H9 (cell line): ENCODE measurements around the gene MAP3K19. TPM values are rescaled to one million over a fixed set of nuclear protein-coding genes. Genes with fewer than 3 reads are reported as not detected.

Source experiments
- DNase-seq: peaks from one replicate; pipeline ENCODE4 v3.0.0-alpha.2; 2017
- H2AFZ ChIP-seq: one replicate; pipeline ENCODE4 v1.6.1; 2013; ENCODE audit warnings: mild to moderate bottlenecking, low read length, control low read depth, moderate library complexity
- H2AK5ac ChIP-seq: 2 replicates; pipeline ENCODE4 v1.6.1; 2013; ENCODE audit warnings: low read length, control low read depth, mixed read lengths; ENCODE audit not compliant: insufficient read length
- H2BK120ac ChIP-seq: one replicate; pipeline ENCODE4 v1.6.1; 2013; ENCODE audit warnings: low read depth, mild to moderate bottlenecking, low read length, control low read depth, inconsistent platforms; ENCODE audit not compliant: poor library complexity, severe bottlenecking
- H2BK12ac ChIP-seq: 2 replicates; pipeline ENCODE4 v1.6.1; 2013; ENCODE audit warnings: low read length, control low read depth, mixed read lengths, low read depth; ENCODE audit not compliant: insufficient read length
- H2BK15ac ChIP-seq: 2 replicates; pipeline ENCODE4 v1.6.1; 2013; ENCODE audit warnings: low read depth, low read length, control low read depth
- H2BK20ac ChIP-seq: one replicate; pipeline ENCODE4 v1.6.1; 2013; ENCODE audit warnings: low read depth, mild to moderate bottlenecking, low read length, control low read depth, inconsistent platforms; ENCODE audit not compliant: poor library complexity, severe bottlenecking
- H2BK5ac ChIP-seq: 2 replicates; pipeline ENCODE4 v1.6.1; 2013; ENCODE audit warnings: low read length, control low read depth, mixed read lengths; ENCODE audit not compliant: insufficient read length
- H3K14ac ChIP-seq: 2 replicates; pipeline ENCODE4 v1.6.1; 2013; ENCODE audit warnings: low read length, control low read depth; ENCODE audit not compliant: insufficient read depth
- H3K18ac ChIP-seq: 2 replicates; pipeline ENCODE4 v1.6.1; 2013; ENCODE audit warnings: low read depth, mild to moderate bottlenecking, mixed read lengths, low read length, control low read depth; ENCODE audit not compliant: insufficient read length
- H3K23ac ChIP-seq: 2 replicates; pipeline ENCODE4 v1.6.1; 2013; ENCODE audit warnings: low read length, control low read depth, mixed read lengths, low read depth; ENCODE audit not compliant: insufficient read length
- H3K23me2 ChIP-seq: 2 replicates; pipeline ENCODE4 v1.6.1; 2013; ENCODE audit warnings: low read depth, mild to moderate bottlenecking, mixed read lengths, low read length, control low read depth; ENCODE audit not compliant: insufficient read length, poor library complexity, severe bottlenecking
- H3K27ac ChIP-seq: 2 replicates; pipeline ENCODE4 v1.5.1; 2013; ENCODE audit warnings: low read length, control low read depth, mixed read lengths, low read depth; ENCODE audit not compliant: insufficient read length
- H3K27me3 ChIP-seq: 2 replicates; pipeline ENCODE4 v1.6.1; 2013; ENCODE audit warnings: low read length, control low read depth, inconsistent platforms; ENCODE audit not compliant: insufficient read depth
- H3K4ac ChIP-seq: 2 replicates; pipeline ENCODE4 v1.6.1; 2013; ENCODE audit warnings: low read depth, mild to moderate bottlenecking, control low read depth, inconsistent platforms, low read length, moderate library complexity
- H3K4me1 ChIP-seq: 2 replicates; pipeline ENCODE4 v1.6.1; 2013; ENCODE audit warnings: low read length, control low read depth, inconsistent platforms; ENCODE audit not compliant: insufficient read depth
- H3K4me2 ChIP-seq: 2 replicates; pipeline ENCODE4 v1.6.1; 2013; ENCODE audit warnings: low read length, control low read depth, mixed read lengths; ENCODE audit not compliant: insufficient read length, insufficient read depth
- H3K56ac ChIP-seq: 2 replicates; pipeline ENCODE4 v1.6.1; 2013; ENCODE audit warnings: low read depth, mild to moderate bottlenecking, mixed read lengths, low read length, control low read depth; ENCODE audit not compliant: insufficient read length
- H3K79me1 ChIP-seq: 2 replicates; pipeline ENCODE4 v1.6.1; 2013; ENCODE audit warnings: low read depth, mild to moderate bottlenecking, moderate library complexity, low read length, control low read depth, inconsistent platforms; ENCODE audit not compliant: insufficient read depth, poor library complexity, severe bottlenecking
- H3K79me2 ChIP-seq: 2 replicates; pipeline ENCODE4 v1.6.1; 2013; ENCODE audit warnings: low read length, control low read depth, inconsistent platforms; ENCODE audit not compliant: insufficient read depth
- H3K9ac ChIP-seq: 2 replicates; pipeline ENCODE4 v1.6.1; 2013; ENCODE audit warnings: low read length, control low read depth, mixed read lengths; ENCODE audit not compliant: insufficient read length; ENCODE audit errors: extremely low read depth
- H3K9me3 ChIP-seq: one replicate; pipeline ENCODE4 v1.6.1; 2013; ENCODE audit warnings: low read depth, low read length, inconsistent platforms; ENCODE audit not compliant: control insufficient read depth
- H3T11ph ChIP-seq: one replicate; pipeline ENCODE4 v1.6.1; 2013; ENCODE audit warnings: mild to moderate bottlenecking, low read length, control low read depth, inconsistent platforms
- H4K20me1 ChIP-seq: one replicate; pipeline ENCODE4 v1.6.1; 2013; ENCODE audit not compliant: control insufficient read depth, insufficient read length, insufficient read depth
- H4K5ac ChIP-seq: 2 replicates; pipeline ENCODE4 v1.6.1; 2013; ENCODE audit warnings: low read depth, mild to moderate bottlenecking, mixed read lengths, low read length, control low read depth; ENCODE audit not compliant: insufficient read length
- H4K8ac ChIP-seq: replicated peaks from 2 replicates; pipeline ENCODE4 v1.6.1; 2013; ENCODE audit warnings: low read length, control low read depth, mixed read lengths, low read depth; ENCODE audit not compliant: insufficient read length
- H4K91ac ChIP-seq: 2 replicates; pipeline ENCODE4 v1.6.1; 2013; ENCODE audit warnings: low read depth, mild to moderate bottlenecking, moderate library complexity, mixed read lengths, low read length, control low read depth; ENCODE audit not compliant: insufficient read length
- H3K27ac Mint-ChIP-seq, 3 experiments: 2 replicates in 2 of 3; 3 replicates in 1 of 3; pipeline ENCODE4 v1.8.0; 2020 to 2021; ENCODE audit warnings: mixed read lengths in 3 of 3, mild to moderate bottlenecking in 1 of 3, moderate library complexity in 1 of 3
- H3K27me3 Mint-ChIP-seq: 2 replicates; pipeline ENCODE4 v1.8.0; 2021; ENCODE audit warnings: low read depth, mild to moderate bottlenecking, moderate library complexity, mixed read lengths
- H3K36me3 Mint-ChIP-seq, 3 experiments: 2 replicates in 2 of 3; 3 replicates in 1 of 3; pipeline ENCODE4 v1.8.0; 2020 to 2021; ENCODE audit warnings: low read depth in 3 of 3, mixed read lengths in 3 of 3; ENCODE audit not compliant: insufficient read depth in 1 of 3
- H3K4me1 Mint-ChIP-seq, 2 experiments: 2 replicates each; pipeline ENCODE4 v1.8.0; 2020; ENCODE audit warnings: mixed read lengths in 2 of 2
- H3K4me3 Mint-ChIP-seq, 2 experiments: 2 replicates in 1 of 2; 3 replicates in 1 of 2; pipeline ENCODE4 v1.8.0; 2020 to 2021; ENCODE audit warnings: mild to moderate bottlenecking in 2 of 2, mixed read lengths in 2 of 2, moderate library complexity in 1 of 2
- H3K9me3 Mint-ChIP-seq, 2 experiments: 2 replicates in 1 of 2; 3 replicates in 1 of 2; pipeline ENCODE4 v1.8.0; 2020; ENCODE audit warnings: mild to moderate bottlenecking in 2 of 2, mixed read lengths in 2 of 2, moderate library complexity in 1 of 2
- CTCF ChIP-seq: fragments of 200-600 bp; sonication (generic); conservative IDR thresholded peaks from 3 replicates; pipeline ENCODE4 v1.8.0; 2021; ENCODE audit warnings: antibody characterized with exemption, mild to moderate bottlenecking
- WGBS: extraction: QIAGEN DNeasy Blood & Tissue Kit; methylation state at CpG from one replicate; pipeline ENCODE4 v1.1.7; 2013; ENCODE audit warnings: missing lambda C conversion rate, low lambda C conversion rate, mixed read lengths; ENCODE audit not compliant: insufficient read length; ENCODE audit errors: extremely low coverage; 5-methylcytosine and 5-hydroxymethylcytosine counted together
- total RNA-seq: library from RNA; stranded (reverse); gene quantifications from 2 replicates; pipeline ENCODE4 v1.2.1, GENCODE V29; 2021

MAP3K19 gene
- total RNA-seq, 1 experiment from 2014 or later: not detected

GRCh38 chr2:135055182-135055786 is 8.0 kb upstream of the MAP3K19 start:
- Histone ChIP-seq H2BK5ac (no peak overlapping the region), H3K4ac (no peak overlapping the region), H2AK5ac (no peak overlapping the region), H2BK15ac (no peak overlapping the region), H2AFZ (no peak overlapping the region), H2BK120ac (no peak overlapping the region), H4K5ac (no peak overlapping the region), H2BK20ac (no peak overlapping the region), H3K27me3 (no peaks in the 10 kb centered on the region), H3K9me3 (no peaks in the 10 kb centered on the region), H4K20me1 (no peaks in the 10 kb centered on the region), H3K4me1 (no peaks in the 10 kb centered on the region), H3K56ac (no peak overlapping the region), H4K8ac (no peak overlapping the region), H3K9ac (no peak overlapping the region), H3K79me1 (peaks cover 9% of the 10 kb centered on the region), H3K23ac (no peak overlapping the region), H4K91ac (no peak overlapping the region), H3K14ac (no peak overlapping the region), H3K4me2 (no peak overlapping the region), H3K23me2 (peaks cover 4% of the 10 kb centered on the region), H3K27ac (no peak overlapping the region), H3K79me2 (peaks cover 6% of the 10 kb centered on the region; the same call in 1 of the 2 replicates), H3K18ac (no peak overlapping the region), H2BK12ac (no peak overlapping the region), H3T11ph (no peak overlapping the region)
- peaks cover 11 to 23% (median 18%) of the 10 kb centered on the region in 3 experiments; a peak in 5 of 7 replicates for H3K36me3 Mint-ChIP-seq
- no peak for DNase-seq
- H3K27me3 Mint-ChIP-seq: no peaks in the 10 kb centered on the region
- no peak for TF ChIP-seq CTCF
- H3K4me3 Mint-ChIP-seq: no peak overlapping the region
- H3K9me3 Mint-ChIP-seq: no peaks in the 10 kb centered on the region
- no CpG with 5 or more reads among the region's 2 CpGs for WGBS
- peaks cover 15% of the 10 kb centered on the region in 2 experiments for H3K4me1 Mint-ChIP-seq
- no peak overlapping the region for H3K27ac Mint-ChIP-seq
